HEK293 (cell line): ENCODE results near the gene CLPSL1.
A peak's percentile ranks its signal among the peaks of the same experiment; 100 is the strongest.

Experiments
- CTCF ChIA-PET: fragments of 350-600 bp; formaldehyde crosslinking; extraction: SDS; loops from one replicate; lab custom pipeline; 2021; ENCODE audit warnings: antibody characterized with exemption; lab: Yijun Ruan, JAX
- POLR2A ChIA-PET: fragments of 300-600 bp; formaldehyde crosslinking; extraction: SDS; loops from one replicate; lab custom pipeline; 2020; ENCODE audit warnings: antibody characterized with exemption, inconsistent platforms; lab: Yijun Ruan, JAX
- H3K27ac ChIP-seq: fragments of 200-500 bp; sonication (Bioruptor generic); 2 replicates; pipeline ENCODE4 v1.5.1; 2014; ENCODE audit warnings: low read depth, low read length, control low read depth, inconsistent platforms; ENCODE audit errors: extremely low read depth
- H3K36me3 ChIP-seq, 2 experiments: fragments of 200-500 bp in 1 of 2; sonication (Bioruptor generic) in 1 of 2; 1 replicate in 1 of 2; 2 replicates in 1 of 2; pipeline ENCODE4 v1.5.1; 2014 to 2017; ENCODE audit warnings: inconsistent platforms in 2 of 2, low read length in 2 of 2; ENCODE audit not compliant: control insufficient read depth in 2 of 2, insufficient read depth in 1 of 2
- H3K4me1 ChIP-seq: fragments of 200-500 bp; sonication (Bioruptor generic); 2 replicates; pipeline ENCODE4 v1.5.1; 2014; ENCODE audit warnings: mild to moderate bottlenecking, low read length, inconsistent platforms; ENCODE audit not compliant: control insufficient read depth, insufficient read depth
- H3K4me3 ChIP-seq: 2 replicates; pipeline ENCODE4 v1.5.1; 2011; ENCODE audit warnings: low read depth, mild to moderate bottlenecking, control low read depth, low read length, moderate library complexity
- H3K9me3 ChIP-seq: fragments of 200-500 bp; sonication (Bioruptor generic); 2 replicates; pipeline ENCODE4 v1.5.1; 2014; ENCODE audit warnings: low read depth, low read length, inconsistent platforms; ENCODE audit not compliant: control insufficient read depth, insufficient read depth
- BCL6B ChIP-seq: fragments of 450-650 bp; formaldehyde crosslinking; IDR thresholded peaks from 2 replicates; pipeline ENCODE4 v1.5.1; 2017; ENCODE audit warnings: missing biosample characterization, missing genetic modification characterization
- ELK4 ChIP-seq: IDR thresholded peaks from 2 replicates; pipeline ENCODE4 v1.6.1; 2011; ENCODE audit warnings: mild to moderate bottlenecking, low read depth, low read length, borderline replicate concordance
- SCRT2 ChIP-seq: fragments of 450-650 bp; formaldehyde crosslinking; IDR thresholded peaks from 2 replicates; pipeline ENCODE4 v1.5.1; 2016; ENCODE audit warnings: missing biosample characterization, missing genetic modification characterization
- ZBTB20 ChIP-seq: fragments of 450-650 bp; formaldehyde crosslinking; IDR thresholded peaks from 2 replicates; pipeline ENCODE4 v1.5.1; 2016; ENCODE audit warnings: missing biosample characterization, missing genetic modification characterization
- ZBTB26 ChIP-seq: fragments of 450-650 bp; formaldehyde crosslinking; optimal IDR thresholded peaks from 2 replicates; pipeline ENCODE3; 2016; ENCODE audit warnings: missing biosample characterization, mild to moderate bottlenecking, missing genetic modification characterization
- ZBTB49 ChIP-seq: fragments of 450-650 bp; formaldehyde crosslinking; IDR thresholded peaks from 2 replicates; pipeline ENCODE4 v1.5.1; 2016; ENCODE audit warnings: missing biosample characterization, missing genetic modification characterization, low read depth
- ZNF140 ChIP-seq: fragments of 450-650 bp; formaldehyde crosslinking; IDR thresholded peaks from 2 replicates; pipeline ENCODE4 v1.5.1; 2016; ENCODE audit warnings: missing biosample characterization, missing genetic modification characterization
- ZNF157 ChIP-seq: fragments of 450-650 bp; formaldehyde crosslinking; IDR thresholded peaks from 2 replicates; pipeline ENCODE4 v1.5.1; 2016; ENCODE audit warnings: missing biosample characterization, missing genetic modification characterization
- ZNF174 ChIP-seq: fragments of 450-650 bp; formaldehyde crosslinking; IDR thresholded peaks from 2 replicates; pipeline ENCODE4 v1.5.0; 2017; ENCODE audit warnings: missing biosample characterization, mild to moderate bottlenecking, missing genetic modification characterization
- ZNF175 ChIP-seq: fragments of 450-650 bp; formaldehyde crosslinking; IDR thresholded peaks from 2 replicates; pipeline ENCODE4 v1.5.1; 2016; ENCODE audit warnings: missing biosample characterization, missing genetic modification characterization
- ZNF184 ChIP-seq: fragments of 450-650 bp; IDR thresholded peaks from 2 replicates; pipeline ENCODE4 v1.5.1; 2018; ENCODE audit warnings: missing biosample characterization, mild to moderate bottlenecking, missing genetic modification characterization
- ZNF341 ChIP-seq: fragments of 450-650 bp; formaldehyde crosslinking; IDR thresholded peaks from 2 replicates; pipeline ENCODE4; 2016; ENCODE audit warnings: low read depth, missing biosample characterization, missing genetic modification characterization
- ZNF433 ChIP-seq: fragments of 450-650 bp; formaldehyde crosslinking; IDR thresholded peaks from 2 replicates; pipeline ENCODE4 v1.5.1; 2016; ENCODE audit warnings: missing biosample characterization, missing genetic modification characterization, low read depth
- ZNF48 ChIP-seq: fragments of 450-650 bp; formaldehyde crosslinking; IDR thresholded peaks from 2 replicates; pipeline ENCODE4 v1.5.1; 2016; ENCODE audit warnings: missing biosample characterization, missing genetic modification characterization
- ZNF664 ChIP-seq: fragments of 450-650 bp; formaldehyde crosslinking; IDR thresholded peaks from 2 replicates; pipeline ENCODE4 v1.5.1; 2016; ENCODE audit warnings: missing biosample characterization, missing genetic modification characterization
- ZNF707 ChIP-seq: fragments of 450-650 bp; formaldehyde crosslinking; IDR thresholded peaks from 2 replicates; pipeline ENCODE4 v1.5.1; 2016; ENCODE audit warnings: missing biosample characterization, missing genetic modification characterization

Gene CLPSL1

GRCh38 chr6:35739645-35740524, 40.9 kb upstream of the CLPSL1 start:
- Histone ChIP-seq H3K27ac (no peak overlapping the region), H3K36me3 (no peaks in the 10 kb centered on the region), H3K4me1 (no peaks in the 10 kb centered on the region), H3K4me3 (no peak overlapping the region), H3K9me3 (no peaks in the 10 kb centered on the region)
- ChIA-PET CTCF (interaction anchor here (0.7 to 6.6 kb wide), 15 partner anchors 11 to 355 kb away, joined by 3 to 258 read pairs (median 4); no protein-coding TSS in a partner anchor), POLR2A (interaction anchor here (0.7 kb wide), 2 partner anchors 214 to 268 kb away, joined by 4 to 9 read pairs; no protein-coding TSS in a partner anchor)
- no peak for TF ChIP-seq ZNF174 (tag by site-specific recombination)
- TF ChIP-seq ZNF341 (tag by site-specific recombination) = peak; percentile 60

- Histone ChIP-seq H3K27ac (no peak overlapping the region), H3K36me3 (no peaks in the 10 kb centered on the region), H3K4me3 (no peak overlapping the region), H3K9me3 (no peaks in the 10 kb centered on the region), H3K4me1 (no peaks in the 10 kb centered on the region)
- TF ChIP-seq BCL6B (tag by site-specific recombination) (no peak), ZNF175 (no peak), SCRT2 (tag by site-specific recombination) (no peak), ZNF48 (tag by site-specific recombination) (no peak), ZNF433 (tag by site-specific recombination) (no peak), ZBTB26 (tag by site-specific recombination) (no peak), ZNF157 (no peak)
- POLR2A ChIA-PET = interaction anchor here (0.7 kb wide), 2 partner anchors 21 to 137 kb away, joined by 4 read pairs; no protein-coding TSS in a partner anchor
- CTCF ChIA-PET = interaction anchor here (0.7 to 1.4 kb wide), 3 partner anchors 9 to 158 kb away, joined by 3 to 4 read pairs (median 3); no protein-coding TSS in a partner anchor
Observed at GRCh38 chr6:35742842-35743241, 38.0 kb upstream of the CLPSL1 start.

DNA sequence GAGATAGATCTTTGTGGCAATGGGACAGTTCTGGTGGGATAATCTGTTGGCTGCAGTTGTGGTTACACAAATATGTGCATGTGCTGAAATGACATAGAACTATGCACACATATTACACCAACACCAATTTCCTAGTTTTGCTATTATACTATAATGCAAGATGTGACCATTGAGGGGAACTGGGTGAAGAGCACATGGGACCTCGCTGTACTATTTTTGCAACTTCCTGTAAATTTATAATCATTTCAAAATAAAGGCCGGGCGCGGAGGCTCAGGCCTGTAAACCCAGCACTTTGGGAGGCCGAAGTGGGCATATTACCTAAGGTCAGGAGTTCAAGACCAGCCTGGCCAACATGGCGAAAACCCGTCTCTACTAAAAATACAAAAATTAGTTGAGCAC, 35.3 kb upstream of the CLPSL1 start:
- Histone ChIP-seq H3K9me3 (no peaks in the 10 kb centered on the region), H3K36me3 (no peaks in the 10 kb centered on the region), H3K27ac (no peak overlapping the region), H3K4me1 (no peaks in the 10 kb centered on the region), H3K4me3 (no peak overlapping the region)
- TF ChIP-seq ZBTB49 (tag by site-specific recombination) = no peak
- CTCF ChIA-PET = no interaction called here
- POLR2A ChIA-PET = no interaction called here

GRCh38 chr6:35746516-35746915, 34.3 kb upstream of the CLPSL1 start:
- CTCF ChIA-PET = interaction anchor here (0.7 to 1.4 kb wide), 3 partner anchors 11 to 162 kb away, joined by 3 to 4 read pairs (median 3); no protein-coding TSS in a partner anchor
- no peak overlapping the region for H3K27ac ChIP-seq
- POLR2A ChIA-PET = no interaction called here
- H3K4me3 ChIP-seq = no peak overlapping the region
- H3K9me3 ChIP-seq = no peaks in the 10 kb centered on the region
- H3K36me3 ChIP-seq = no peaks in the 10 kb centered on the region
- no peaks in the 10 kb centered on the region for H3K4me1 ChIP-seq
- TF ChIP-seq ZNF664 (tag by site-specific recombination) (no peak), ELK4 (no peak), ZNF707 (no peak), ZNF184 (no peak), ZBTB20 (tag by site-specific recombination) (no peak), ZNF140 (no peak)
